ENCODE results near the gene ABCC6. TPM values are rescaled to one million over a fixed set of nuclear protein-coding genes. Genes with fewer than 3 reads are reported as not detected.

The ABCC6 gene
- total RNA-seq, 1 experiment from 2014 or later: 44.6 TPM

GRCh38 chr16:16099320-16099719 is 124.0 kb downstream of the ABCC6 start:
- Histone ChIP-seq H3K9me3 (no peaks in the 10 kb centered on the region), H3K4me3 (ENCODE audit: low read depth, low read length) (no peak overlapping the region), H3K4me1 (no peaks in the 10 kb centered on the region), H3K36me3 (ENCODE audit: control insufficient read depth, insufficient read depth, low read length) (no peaks in the 10 kb centered on the region), H3K27me3 (replicated peaks; ENCODE audit: control insufficient read depth, insufficient read depth, low read length) (no peaks in the 10 kb centered on the region)
- CTCF ChIA-PET: no interaction called here
- H3K27ac Mint-ChIP-seq (ENCODE audit: unreplicated experiment): no peak overlapping the region
- no TSS peak for BruUV-seq (replicated peaks)
- DNase-seq: no peak
- H3K4me3 Mint-ChIP-seq (ENCODE audit: unreplicated experiment): no peak overlapping the region
- POLR2A ChIA-PET: no interaction called here
- no peaks in the 10 kb centered on the region for H3K27me3 Mint-ChIP-seq (ENCODE audit: insufficient read depth, unreplicated experiment)
- H3K9me3 Mint-ChIP-seq (ENCODE audit: unreplicated experiment): no peaks in the 10 kb centered on the region
- TF ChIP-seq CTCF (IDR thresholded peaks at IDR 0.05; ENCODE audit: insufficient read depth in 1 of 2, low read depth in 1 of 2, low read length in 1 of 2, severe bottlenecking in 1 of 2, unreplicated experiment in 1 of 2): no peak
- H3K36me3 Mint-ChIP-seq (ENCODE audit: insufficient read depth, unreplicated experiment): peaks cover 36% of the 10 kb centered on the region
- no peaks in the 10 kb centered on the region for H3K4me1 Mint-ChIP-seq (ENCODE audit: low read depth, unreplicated experiment)
- intact Hi-C loops (cut with micrococcal nuclease; ENCODE audit: unreplicated experiment): no loop called here

Other genes with a start within 250 kb of the ABCC6 start
- 51.2 and 53.3 TPM in 2 replicates for gene NOMO3, start 9.0 kb upstream of the ABCC6 start, total RNA-seq (2022)
- 3.4 and 4.7 TPM in 2 replicates for gene NPIPA7, start 155.6 kb upstream of the ABCC6 start, total RNA-seq (2022)

Data from Caco-2 (cell line).